HTERT RPE-1 (cell line): ENCODE data around the gene FNDC3A.

Experiments
- in situ Hi-C: fragments of 300-500 bp; cut with MboI; formaldehyde crosslinking; loops from 4 replicates; pipeline ENCODE4 v1.14.3; 2020; ENCODE audit warnings: low sequenced_read_pairs

FNDC3A gene

DNA sequence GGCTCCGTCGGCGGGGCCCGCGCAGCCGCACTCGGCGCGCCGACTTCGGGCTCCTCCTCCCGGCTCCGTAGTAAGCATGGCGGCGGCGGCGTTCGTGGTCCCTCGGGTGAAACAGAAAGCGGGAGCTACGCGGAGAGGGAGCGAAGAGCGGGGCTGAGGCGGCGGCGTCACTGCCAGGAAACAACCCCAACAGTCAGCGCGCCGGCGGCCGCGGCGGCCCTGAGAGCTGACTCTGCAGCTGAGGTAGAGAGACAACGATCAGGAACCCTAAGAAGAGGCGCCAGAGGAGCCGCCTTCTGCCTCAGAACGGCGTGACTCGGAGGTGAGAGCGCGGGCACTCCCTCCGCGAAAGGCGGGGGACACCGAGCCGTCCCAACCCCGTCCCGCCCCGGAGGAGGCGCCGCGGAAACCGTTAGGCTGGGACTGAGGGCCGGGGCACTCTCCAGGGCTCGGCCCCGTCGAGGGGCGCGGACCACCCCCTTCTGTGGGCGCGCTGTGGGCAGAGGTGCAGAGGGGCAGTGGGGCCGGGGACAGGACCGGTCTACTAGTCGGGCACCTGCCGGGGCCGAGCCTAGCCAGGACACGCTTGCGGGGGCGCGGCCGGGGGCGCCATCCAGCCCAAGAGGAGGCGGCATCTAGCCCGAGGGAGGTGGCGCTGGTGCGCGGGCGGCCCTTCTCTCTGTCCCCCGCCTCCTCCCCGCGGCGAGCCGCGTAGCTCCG is at the start of gene FNDC3A:
FNDC3A (plus strand) TSS at position 57 of the 720 bp plus-strand sequence. CDS start 30,279 bp downstream, outside the sequence.
- in situ Hi-C loops = no loop called here

GRCh38 chr13:48928757-48929430 is 46.8 kb upstream of the FNDC3A start:
- in situ Hi-C loops = no loop called here

- in situ Hi-C loops = no loop called here
These were observed 44.8 kb upstream of the FNDC3A start for GRCh38 chr13:48930918-48931317.

- in situ Hi-C loops = no loop called here
These were observed 37.3 kb upstream of the FNDC3A start for GRCh38 chr13:48938308-48938943.

DNA sequence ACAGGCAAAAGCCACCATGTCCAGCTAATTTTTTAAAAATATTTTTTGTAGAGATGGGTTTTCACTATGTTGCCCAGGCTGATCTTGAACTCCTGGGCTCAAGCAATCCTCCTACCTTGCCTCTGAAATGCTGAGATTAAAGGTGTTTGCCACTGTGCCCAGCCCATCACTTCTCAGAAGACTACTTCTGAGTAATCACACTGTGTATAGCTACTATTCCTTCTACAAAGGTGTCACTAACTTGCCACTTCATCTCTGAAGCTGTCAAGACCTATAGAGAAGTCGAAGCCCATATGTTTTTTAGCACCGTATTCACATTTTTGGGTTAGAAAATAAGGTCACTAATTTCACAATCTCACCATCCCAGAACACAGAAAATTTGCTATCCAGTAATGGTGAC is 36.0 kb upstream of the FNDC3A start:
- in situ Hi-C loops = no loop called here

- in situ Hi-C loops = no loop called here
These were observed 33.6 kb upstream of the FNDC3A start for GRCh38 chr13:48942131-48942530.

GRCh38 chr13:48944221-48944620 is 31.5 kb upstream of the FNDC3A start:
- in situ Hi-C loops = no loop called here

DNA sequence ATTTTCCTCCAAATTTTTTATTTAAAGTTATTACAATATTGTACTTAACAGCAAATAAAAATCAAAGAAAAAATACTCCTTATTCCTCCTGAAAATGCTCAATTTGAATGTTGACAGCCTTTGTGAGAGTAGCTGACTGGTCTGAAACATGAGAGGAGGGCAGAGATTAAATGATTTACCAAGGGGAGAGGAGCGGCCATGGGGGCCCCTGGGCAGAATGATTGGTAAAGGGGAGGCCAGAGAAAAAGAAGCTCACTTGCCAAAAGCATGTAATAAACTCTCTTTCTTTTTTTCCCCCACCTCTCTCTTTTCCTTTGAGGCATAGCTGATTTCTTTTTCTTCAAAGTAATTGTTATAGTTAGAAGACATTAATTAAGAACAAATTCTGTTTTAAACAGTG is 30.1 kb upstream of the FNDC3A start:
- in situ Hi-C loops = no loop called here

DNA sequence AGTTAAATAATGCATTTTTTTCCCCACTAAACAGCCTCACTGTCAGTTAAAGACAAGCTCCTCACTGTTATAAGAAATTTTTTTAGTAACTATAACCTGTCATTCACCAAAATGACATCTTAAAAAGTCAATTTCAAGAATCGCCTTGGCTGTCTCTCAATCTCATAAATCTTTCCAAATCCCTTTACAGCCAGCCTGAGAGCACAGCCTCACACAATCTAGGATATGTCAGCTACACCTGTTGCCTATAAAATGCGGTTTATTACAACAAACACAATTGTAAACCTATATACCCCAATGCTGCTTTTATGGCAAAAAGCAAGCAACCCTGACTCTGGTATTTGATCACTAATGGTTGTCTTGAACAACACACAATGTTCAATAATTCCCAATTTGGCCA is 29.5 kb upstream of the FNDC3A start:
- in situ Hi-C loops = no loop called here

DNA sequence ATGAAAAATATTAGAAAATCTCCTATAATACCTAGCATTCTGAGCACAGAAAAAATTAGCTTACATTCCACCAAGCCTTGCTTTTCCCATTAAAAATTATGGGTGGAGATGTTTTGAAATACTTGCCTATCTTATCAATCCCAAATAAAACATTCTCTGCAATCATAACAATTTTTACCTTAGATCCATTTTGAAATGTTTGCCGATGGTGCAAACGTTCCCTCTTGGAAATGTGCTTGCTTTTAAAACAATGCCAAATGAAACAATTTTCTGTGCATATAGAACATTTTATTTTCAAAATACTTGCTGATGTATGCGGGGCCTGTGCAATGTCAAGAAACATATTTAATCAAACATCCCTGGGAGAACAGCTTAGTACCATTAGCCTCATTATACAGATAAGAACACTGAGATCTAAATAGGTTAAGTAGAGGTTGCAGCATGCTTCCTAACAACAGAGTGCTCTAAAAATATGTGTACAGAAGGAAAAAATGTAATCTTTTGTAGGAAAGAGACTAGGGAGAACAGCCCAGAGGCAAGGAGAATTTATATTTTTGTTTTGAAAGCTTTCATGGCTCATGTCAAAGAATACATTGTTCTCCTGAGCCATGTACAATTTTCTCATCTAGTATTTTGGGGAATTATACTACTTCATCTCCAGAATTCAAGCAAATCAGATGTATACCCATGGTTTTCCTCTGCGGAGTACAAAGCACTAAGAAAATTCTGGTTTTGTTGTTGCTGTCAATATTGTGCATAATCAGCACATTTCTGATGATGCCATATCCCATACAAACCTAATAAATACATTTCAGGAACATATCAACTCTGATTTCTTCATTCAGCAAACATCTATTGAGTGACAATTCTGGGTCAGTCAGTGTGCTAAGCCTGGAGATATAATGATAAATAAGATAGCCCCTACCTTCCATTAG is 25.9 kb upstream of the FNDC3A start:
- in situ Hi-C loops = no loop called here

DNA sequence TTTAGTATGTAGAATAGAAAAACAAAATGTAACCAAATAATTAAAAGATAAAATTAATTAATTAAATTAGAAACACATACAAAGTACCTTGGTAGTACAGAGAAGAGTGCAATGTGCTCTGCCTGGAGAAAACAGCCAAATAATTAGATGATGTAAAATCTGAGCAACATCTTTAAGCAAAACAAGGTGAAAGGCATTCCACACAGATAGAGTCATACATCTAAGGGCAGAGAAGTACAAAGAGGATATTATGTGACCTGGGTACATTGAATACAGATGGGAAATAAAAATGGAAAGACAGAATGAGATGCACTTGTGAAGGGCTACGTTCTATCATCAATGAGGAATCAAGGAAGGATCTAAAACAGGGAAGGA is 25.2 kb upstream of the FNDC3A start:
- in situ Hi-C loops = no loop called here

DNA sequence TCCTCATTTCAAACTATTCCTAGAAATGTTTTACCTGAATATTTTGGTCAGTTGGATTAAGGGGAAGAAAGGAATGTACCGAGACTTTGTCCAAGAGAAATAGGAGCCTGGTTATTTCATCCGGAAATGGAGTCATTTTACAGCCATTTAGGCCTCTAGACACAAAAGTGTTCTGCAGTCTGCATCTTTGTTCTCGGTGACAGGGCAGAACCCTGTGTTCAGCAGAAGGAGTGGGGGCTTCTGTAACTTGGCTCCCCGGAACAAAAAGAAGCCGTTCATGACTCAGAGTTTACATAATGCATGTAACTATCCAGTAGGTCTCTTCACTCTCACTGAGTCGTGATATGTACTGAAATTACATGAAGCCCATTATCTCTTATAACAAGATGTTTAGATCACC is 21.6 kb upstream of the FNDC3A start:
- in situ Hi-C loops = no loop called here

GRCh38 chr13:48955536-48955935 is 20.2 kb upstream of the FNDC3A start:
- in situ Hi-C loops = no loop called here

DNA sequence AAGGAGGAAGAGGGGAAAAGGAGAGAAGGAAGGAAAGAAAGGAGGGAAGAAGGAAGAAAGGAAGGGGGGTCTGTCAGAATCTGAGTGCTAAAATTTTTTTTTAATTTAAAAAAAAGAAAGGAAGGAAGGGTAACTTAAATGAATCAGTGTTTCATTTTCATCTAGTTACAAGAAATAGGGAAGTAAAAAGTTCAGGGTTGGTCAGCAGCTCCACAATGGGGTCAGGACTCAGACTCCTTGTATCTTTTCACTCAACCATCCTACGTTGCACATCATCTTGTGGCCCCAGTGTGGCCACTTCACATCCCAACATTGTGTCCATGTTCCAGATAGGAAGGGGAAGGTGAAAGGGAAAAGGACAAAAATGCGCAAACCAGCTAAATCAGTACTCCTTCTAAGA is 14.3 kb upstream of the FNDC3A start:
- in situ Hi-C loops = no loop called here

GRCh38 chr13:48962281-48962680 is 13.4 kb upstream of the FNDC3A start:
- in situ Hi-C loops = no loop called here

DNA sequence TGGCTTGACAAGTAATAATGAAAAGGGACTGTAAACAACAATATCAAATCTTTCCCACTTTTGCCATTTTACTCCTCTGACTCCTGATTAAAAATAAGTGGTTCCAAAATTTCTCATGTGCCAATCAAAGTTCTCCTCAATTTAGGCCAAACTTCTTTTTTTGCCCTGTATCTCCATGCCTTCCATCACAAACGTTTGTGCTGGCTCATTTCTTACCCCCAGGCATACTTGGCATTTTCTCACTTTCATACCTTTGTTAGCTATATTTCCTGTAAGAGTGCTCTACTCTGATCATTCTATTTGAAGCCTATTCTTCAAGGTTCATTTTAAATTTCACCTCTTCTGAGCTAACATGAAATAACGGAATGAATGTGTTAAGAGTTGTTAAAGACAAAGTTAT is 10.0 kb upstream of the FNDC3A start:
- in situ Hi-C loops = no loop called here

GRCh38 chr13:48969685-48970084 is 6.0 kb upstream of the FNDC3A start:
- in situ Hi-C loops = no loop called here

DNA sequence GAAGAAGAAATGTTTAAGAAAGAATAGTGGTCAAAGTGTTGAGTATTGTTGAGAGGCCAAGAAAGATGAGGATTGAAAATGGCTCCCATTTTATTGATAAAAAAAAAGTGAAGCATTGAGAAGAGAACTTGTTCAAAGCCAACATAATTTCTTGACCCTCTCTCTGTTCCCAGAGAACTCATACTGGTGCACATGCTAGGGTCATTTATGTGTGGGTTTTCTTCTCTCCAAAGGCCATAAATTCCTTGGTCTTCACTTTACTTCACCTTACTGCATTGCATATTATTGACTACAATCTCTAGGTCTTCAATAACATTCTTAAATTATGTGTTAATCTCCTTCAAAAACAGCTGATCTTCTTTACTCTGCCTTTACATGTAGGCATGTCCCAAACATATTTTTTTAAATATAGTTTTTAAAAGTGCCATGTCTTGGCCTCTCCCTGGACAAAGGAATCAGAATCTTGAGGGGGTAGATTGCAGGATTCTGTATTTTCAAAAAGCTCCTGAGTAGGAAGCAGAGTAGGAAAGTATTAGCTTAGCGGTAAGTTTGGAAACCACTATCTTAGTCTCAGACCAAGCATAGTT is 1.8 kb upstream of the FNDC3A start:
- in situ Hi-C loops = no loop called here

DNA sequence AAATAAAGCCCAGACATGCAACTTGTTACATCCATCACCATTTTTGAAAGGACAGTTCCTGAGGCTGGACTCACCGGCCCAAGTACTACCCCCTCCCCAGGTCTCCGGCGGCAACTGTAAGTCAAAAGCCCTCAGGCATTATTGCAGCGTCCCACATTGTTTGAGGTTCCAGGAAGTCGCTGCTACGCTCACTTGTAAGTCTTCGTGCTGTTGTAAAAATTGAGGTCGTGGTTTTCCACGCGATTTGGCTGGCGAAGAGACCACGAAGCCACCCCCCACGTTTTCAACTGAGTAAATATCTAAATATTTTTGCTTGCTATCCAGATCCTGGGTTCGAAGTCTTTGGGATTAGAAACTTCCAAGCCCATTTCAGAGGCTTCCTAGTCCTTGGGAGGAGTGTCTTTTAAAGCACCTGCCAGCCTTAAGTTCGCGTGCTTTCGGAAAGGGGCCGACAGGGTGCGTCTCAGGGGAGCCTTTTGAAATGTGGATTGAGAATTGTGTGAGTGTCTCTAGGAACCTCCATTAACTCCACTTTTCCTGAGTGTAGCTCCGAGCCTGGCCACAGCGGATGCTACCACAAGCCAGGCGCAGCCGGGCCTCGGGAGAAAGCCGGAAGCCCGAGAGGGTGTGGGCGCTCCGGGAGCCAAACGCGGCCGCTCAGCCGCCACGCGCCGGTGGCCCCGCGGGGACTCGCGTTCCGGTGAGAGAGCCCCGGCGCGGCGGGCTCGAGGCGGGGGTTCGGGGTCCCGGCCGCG is 434 bp upstream of the FNDC3A start:
- in situ Hi-C loops = no loop called here
